Astrocyte (in vitro differentiated cells and primary cell): ENCODE measurements around the gene SH2B3.

ENCODE experiments used
- EZH2 ChIP-seq: IDR thresholded peaks from 2 replicates; pipeline ENCODE4 v1.6.1; 2012; ENCODE audit warnings: mild to moderate bottlenecking, low read length, inconsistent platforms; ENCODE audit not compliant: insufficient read depth
- TF ChIP-seq, protein P1 (sequence below): IDR thresholded peaks from 2 replicates; pipeline ENCODE4 v1.5.1; 2011; ENCODE audit warnings: low read depth, mild to moderate bottlenecking, inconsistent platforms, low read length, moderate library complexity; ENCODE audit not compliant: insufficient read depth

DNA sequence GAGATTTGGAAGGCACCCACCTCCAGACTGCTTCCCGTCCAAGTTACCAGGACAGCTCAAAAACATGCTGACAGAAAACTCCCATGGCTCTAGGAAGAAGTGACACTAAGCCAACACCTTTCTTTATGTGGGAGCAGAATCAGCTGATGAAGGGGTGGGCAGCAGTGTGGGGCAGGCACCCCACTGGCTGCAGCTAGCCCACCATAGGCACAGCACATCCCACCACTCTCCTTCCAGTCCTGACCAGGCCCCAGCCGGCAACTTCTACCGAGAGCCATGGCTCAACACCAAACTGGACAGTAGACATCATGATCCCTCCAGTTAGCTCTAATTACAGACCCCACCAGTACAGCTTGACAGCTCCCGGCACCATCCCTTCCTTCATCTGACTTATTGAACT is 45.0 kb downstream of the SH2B3 start:
- TF ChIP-seq, protein P1, sequence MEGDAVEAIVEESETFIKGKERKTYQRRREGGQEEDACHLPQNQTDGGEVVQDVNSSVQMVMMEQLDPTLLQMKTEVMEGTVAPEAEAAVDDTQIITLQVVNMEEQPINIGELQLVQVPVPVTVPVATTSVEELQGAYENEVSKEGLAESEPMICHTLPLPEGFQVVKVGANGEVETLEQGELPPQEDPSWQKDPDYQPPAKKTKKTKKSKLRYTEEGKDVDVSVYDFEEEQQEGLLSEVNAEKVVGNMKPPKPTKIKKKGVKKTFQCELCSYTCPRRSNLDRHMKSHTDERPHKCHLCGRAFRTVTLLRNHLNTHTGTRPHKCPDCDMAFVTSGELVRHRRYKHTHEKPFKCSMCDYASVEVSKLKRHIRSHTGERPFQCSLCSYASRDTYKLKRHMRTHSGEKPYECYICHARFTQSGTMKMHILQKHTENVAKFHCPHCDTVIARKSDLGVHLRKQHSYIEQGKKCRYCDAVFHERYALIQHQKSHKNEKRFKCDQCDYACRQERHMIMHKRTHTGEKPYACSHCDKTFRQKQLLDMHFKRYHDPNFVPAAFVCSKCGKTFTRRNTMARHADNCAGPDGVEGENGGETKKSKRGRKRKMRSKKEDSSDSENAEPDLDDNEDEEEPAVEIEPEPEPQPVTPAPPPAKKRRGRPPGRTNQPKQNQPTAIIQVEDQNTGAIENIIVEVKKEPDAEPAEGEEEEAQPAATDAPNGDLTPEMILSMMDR, result no peak
- no peak for TF ChIP-seq EZH2
